H1 (cell line): ENCODE measurements around the gene PRKRIP1. TPM values are rescaled to one million over a fixed set of nuclear protein-coding genes. Genes with fewer than 3 reads are reported as not detected.
A peak's percentile ranks its signal among the peaks of the same experiment; 100 is the strongest.

Experiments used
- CTCF ChIA-PET: fragments of 300-600 bp; sonication (Branson Sonifier 250); formaldehyde crosslinking; loops from one replicate; lab custom pipeline; 2021; ENCODE audit not compliant: partially characterized antibody; lab: Charles Lee
- POLR2A ChIA-PET: fragments of 300-600 bp; sonication (Branson Sonifier 250); formaldehyde crosslinking; loops from one replicate; lab custom pipeline; 2021; ENCODE audit warnings: inconsistent platforms; ENCODE audit not compliant: partially characterized antibody; lab: Charles Lee
- DNase-seq, 2 experiments: peaks; one replicate each; pipeline versions ENCODE4 v3.0.0 to v3.0.0-alpha.2; 2010 to 2022; ENCODE audit warnings: low spot score in 2 of 2, low read depth in 1 of 2, mixed read lengths in 1 of 2
- FAIRE-seq: peaks from 2 replicates; lab custom pipeline; 2011; peaks lifted over from hg19 to GRCh38; lab: Jason Lieb, UNC
- H2AFZ ChIP-seq: 2 replicates; pipeline ENCODE4 v1.8.1; 2012; ENCODE audit warnings: low read length, inconsistent platforms
- H2AK5ac ChIP-seq: 2 replicates; pipeline ENCODE4 v1.6.1; 2013; ENCODE audit warnings: low read depth, low read length
- H2BK120ac ChIP-seq: replicated peaks from 2 replicates; pipeline ENCODE3; 2013; ENCODE audit warnings: low read depth, low read length, inconsistent platforms
- H2BK12ac ChIP-seq: 2 replicates; pipeline ENCODE4 v1.6.1; 2013; ENCODE audit warnings: low read depth, low read length
- H2BK15ac ChIP-seq: 2 replicates; pipeline ENCODE4 v1.6.1; 2013; ENCODE audit warnings: low read length
- H2BK20ac ChIP-seq: 2 replicates; pipeline ENCODE4 v1.6.1; 2013; ENCODE audit warnings: low read length
- H2BK5ac ChIP-seq: 2 replicates; pipeline ENCODE4 v1.6.1; 2013; ENCODE audit warnings: low read depth, low read length
- H3K14ac ChIP-seq: 2 replicates; pipeline ENCODE4 v1.6.1; 2013; ENCODE audit warnings: inconsistent platforms; ENCODE audit not compliant: insufficient read length
- H3K18ac ChIP-seq: 2 replicates; pipeline ENCODE4 v1.6.1; 2013; ENCODE audit warnings: low read length; ENCODE audit errors: extremely low read depth
- H3K23ac ChIP-seq: 2 replicates; pipeline ENCODE4 v1.6.1; 2013; ENCODE audit warnings: inconsistent platforms; ENCODE audit not compliant: insufficient read length
- H3K23me2 ChIP-seq: 2 replicates; pipeline ENCODE4 v1.6.1; 2013; ENCODE audit warnings: low read depth, low read length
- H3K27ac ChIP-seq: 2 replicates; pipeline ENCODE4 v1.6.1; 2011; ENCODE audit warnings: low read depth, low read length, inconsistent platforms
- H3K27me3 ChIP-seq, 4 experiments: replicated peaks in 1 of 4; 1 replicate in 1 of 4; 2 replicates in 3 of 4; pipeline versions ENCODE4 v1.6.1 to v1.8.1; 2011 to 2013; ENCODE audit warnings: low read length in 3 of 4, mild to moderate bottlenecking in 3 of 4, inconsistent platforms in 2 of 4, mixed read lengths in 2 of 4, moderate library complexity in 1 of 4; ENCODE audit not compliant: control insufficient read depth in 3 of 4, insufficient read depth in 3 of 4; ENCODE audit errors: extremely low read depth in 1 of 4
- H3K36me3 ChIP-seq, 4 experiments: 2 replicates each; pipeline versions ENCODE4 v1.6.1 to v1.8.1; 2011 to 2013; ENCODE audit warnings: mild to moderate bottlenecking in 4 of 4, low read length in 3 of 4, moderate library complexity in 2 of 4, control low read depth in 1 of 4, inconsistent platforms in 1 of 4; ENCODE audit not compliant: insufficient read depth in 4 of 4, control insufficient read depth in 2 of 4
- H3K4ac ChIP-seq: replicated peaks from 2 replicates; pipeline ENCODE3; 2013; ENCODE audit warnings: low read length, low read depth, mixed read lengths, inconsistent platforms; ENCODE audit not compliant: insufficient read length
- H3K4me1 ChIP-seq, 4 experiments: replicated peaks in 1 of 4; 1 replicate in 1 of 4; 2 replicates in 3 of 4; pipeline versions ENCODE4 v1.6.1 to v1.8.1; 2011 to 2013; ENCODE audit warnings: low read length in 3 of 4, inconsistent platforms in 2 of 4, mixed read lengths in 1 of 4; ENCODE audit not compliant: insufficient read depth in 4 of 4, control insufficient read depth in 3 of 4
- H3K4me2 ChIP-seq, 2 experiments: 2 replicates each; pipeline versions ENCODE4 v1.6.1 to v1.8.1; 2011 to 2013; ENCODE audit warnings: low read depth in 2 of 2, low read length in 2 of 2, control low read depth in 1 of 2, inconsistent platforms in 1 of 2, mild to moderate bottlenecking in 1 of 2; ENCODE audit not compliant: insufficient read depth in 1 of 2
- H3K4me3 ChIP-seq, 4 experiments: fragments of 200-600, 300-600 bp in 1 of 4; sonication (generic), shearing (Covaris generic), sonication (Bioruptor Twin) in 1 of 4; 2 replicates each; pipeline versions ENCODE4 v1.5.1 to v1.8.1; 2011 to 2016; ENCODE audit warnings: low read length in 4 of 4, low read depth in 3 of 4, control low read depth in 2 of 4, inconsistent platforms in 2 of 4, mild to moderate bottlenecking in 2 of 4, mixed read lengths in 1 of 4, moderate library complexity in 1 of 4; ENCODE audit not compliant: insufficient read depth in 2 of 4; ENCODE audit errors: extremely low read depth in 1 of 4
- H3K56ac ChIP-seq: replicated peaks from 2 replicates; pipeline ENCODE3; 2013; ENCODE audit warnings: low read depth, mild to moderate bottlenecking, mixed read lengths, low read length, inconsistent platforms; ENCODE audit not compliant: insufficient read length
- H3K79me1 ChIP-seq: 2 replicates; pipeline ENCODE4 v1.6.1; 2013; ENCODE audit warnings: low read depth, low read length, control low read depth
- H3K79me2 ChIP-seq, 2 experiments: 2 replicates each; pipeline versions ENCODE4 v1.6.1 to v1.8.1; 2012 to 2013; ENCODE audit warnings: low read length in 2 of 2, mild to moderate bottlenecking in 2 of 2, inconsistent platforms in 1 of 2; ENCODE audit not compliant: insufficient read depth in 2 of 2, control insufficient read depth in 1 of 2
- H3K9ac ChIP-seq, 4 experiments: replicated peaks in 1 of 4; 1 replicate in 1 of 4; 2 replicates in 3 of 4; pipeline versions ENCODE4 v1.6.1 to v1.8.1; 2011 to 2013; ENCODE audit warnings: low read depth in 3 of 4, low read length in 3 of 4, control low read depth in 2 of 4, mild to moderate bottlenecking in 2 of 4, moderate library complexity in 2 of 4, inconsistent platforms in 1 of 4; ENCODE audit errors: extremely low read depth in 1 of 4
- H3K9me3 ChIP-seq, 2 experiments: 2 replicates each; pipeline versions ENCODE4 v1.6.1 to v1.8.1; 2012 to 2013; ENCODE audit warnings: mild to moderate bottlenecking in 2 of 2, moderate library complexity in 2 of 2, control low read depth in 1 of 2, inconsistent platforms in 1 of 2, low read depth in 1 of 2, low read length in 1 of 2, mixed read lengths in 1 of 2; ENCODE audit not compliant: insufficient read depth in 2 of 2
- H4K20me1 ChIP-seq, 2 experiments: replicated peaks in 1 of 2; 2 replicates each; pipeline versions ENCODE3 to v1.8.1; 2011 to 2013; ENCODE audit warnings: inconsistent platforms in 2 of 2, low read length in 2 of 2, mild to moderate bottlenecking in 1 of 2; ENCODE audit not compliant: insufficient read depth in 2 of 2, control insufficient read depth in 1 of 2
- H4K5ac ChIP-seq: 2 replicates; pipeline ENCODE4 v1.6.1; 2013; ENCODE audit warnings: low read length, low read depth, mixed read lengths, inconsistent platforms; ENCODE audit not compliant: insufficient read length
- H4K8ac ChIP-seq: 2 replicates; pipeline ENCODE4 v1.8.0; 2013; ENCODE audit warnings: mild to moderate bottlenecking, moderate library complexity, low read length, inconsistent platforms; ENCODE audit not compliant: insufficient read depth; ENCODE audit errors: extremely low read depth
- H4K91ac ChIP-seq: replicated peaks from 2 replicates; pipeline ENCODE3; 2013; ENCODE audit warnings: low read length, mixed read lengths, inconsistent platforms; ENCODE audit not compliant: insufficient read length
- CHD2 ChIP-seq: IDR thresholded peaks from 2 replicates; pipeline ENCODE4 v1.6.1; 2012; ENCODE audit warnings: low read length, improper control_type of control experiment
- E2F6 ChIP-seq: IDR thresholded peaks from 2 replicates; pipeline ENCODE4 v1.6.1; 2012; ENCODE audit warnings: inconsistent platforms
- WGBS, 2 experiments: shearing (Covaris generic) in 1 of 2; methylation state at CpG; one replicate each; pipeline versions ENCODE4 v1.1.6 to v1.1.7; 2013 to 2015; ENCODE audit warnings: low lambda C conversion rate in 2 of 2, mixed read lengths in 2 of 2, inconsistent platforms in 1 of 2, low coverage in 1 of 2, missing lambda C conversion rate in 1 of 2; ENCODE audit not compliant: insufficient replicate concordance in 2 of 2, insufficient coverage in 1 of 2, insufficient read length in 1 of 2; ENCODE audit errors: extremely low coverage in 1 of 2, missing lambda C conversion rate in 1 of 2; 5-methylcytosine and 5-hydroxymethylcytosine counted together
- polyA plus RNA-seq, 7 experiments: library from polyadenylated mRNA; depleted of rRNA in 3 of 7; stranded (reverse) in 5 of 7; unstranded in 2 of 7; fragments of >200 nt in 5 of 7; fragments of 200-250 nt in 2 of 7; gene quantifications; 1 replicate in 5 of 7; 2 replicates in 1 of 7; 4 replicates in 1 of 7; pipeline versions ENCODE4 v1.2.1 to v1.2.3, GENCODE V29; 2011 to 2013; ENCODE audit warnings: missing spikeins in 2 of 7, mixed read lengths in 2 of 7
- total RNA-seq: library from RNA; stranded (reverse); fragmentation: NEBNext Ultra II Directional; extraction: Animal tissue kit (Norgen Biotek cat#: 25700); gene quantifications from 2 replicates; pipeline ENCODE4 v1.2.1, GENCODE V29; 2021

The PRKRIP1 gene
- total and polyA plus RNA-seq, 2 of the 8 experiments (the other 6 are each of a cell fraction or from before 2014, with no cell fraction given), result 11.1 to 22.0 TPM

- Histone ChIP-seq H3K79me2 (no peaks in the 10 kb centered on the region; a peak in 1 of 4 replicates), H2BK12ac (no peak overlapping the region), H3K36me3 (peaks cover 7 to 22% (median 17%) of the 10 kb centered on the region in 4 experiments; a peak in 5 of 8 replicates), H3K9me3 (no peaks in the 10 kb centered on the region), H3K18ac (no peak overlapping the region), H4K5ac (no peak overlapping the region), H2BK20ac (no peak overlapping the region), H3K23ac (no peak overlapping the region), H3K4ac (no peak overlapping the region), H3K27me3 (no peaks in the 10 kb centered on the region; a peak in 1 of 7 replicates), H2AFZ (no peak overlapping the region), H3K14ac (no peak overlapping the region), H3K27ac (no peak overlapping the region), H3K4me3 (no peak overlapping the region), H2BK5ac (no peak overlapping the region), H2BK15ac (no peak overlapping the region), H3K23me2 (no peaks in the 10 kb centered on the region), H2BK120ac (no peak overlapping the region), H3K79me1 (peaks cover 6% of the 10 kb centered on the region; the same call in 1 of the 2 replicates), H3K56ac (no peak overlapping the region), H4K91ac (no peak overlapping the region), H4K20me1 (peaks cover 0 to 2% of the 10 kb centered on the region in 2 experiments), H3K4me2 (no peak overlapping the region), H4K8ac (peak overlapping the region; percentile 68; the same call in 1 of the 2 replicates), H3K4me1 (no peaks in the 10 kb centered on the region), H2AK5ac (no peak overlapping the region), H3K9ac (no peak overlapping the region)
- 97% methylated on average over 39 of the region's 40 CpGs; no CpG with 5 or more reads in 1 of the 2 experiments for whole genome bisulfite sequencing, 2 experiments
- CTCF ChIA-PET, result interaction anchor here (1.0 to 2.1 kb wide), 4 partner anchors 9 to 185 kb away, joined by 3 to 5 read pairs (median 4); no protein-coding TSS in a partner anchor
- FAIRE-seq, result no peak
- POLR2A ChIA-PET, result interaction anchor here (1.0 to 4.5 kb wide), 5 partner anchors 8 to 61 kb away, joined by 3 to 27 read pairs (median 6); partner anchors contain the start of gene PRKRIP1
- DNase-seq, result no peak
- TF ChIP-seq CHD2 (no peak), E2F6 (no peak)
These were observed 61.3 kb downstream of the PRKRIP1 start for GRCh38 chr7:102457352-102457924.
